Astrocyte (in vitro differentiated cells and primary cell): ENCODE measurements around the gene ARID5B.

Source experiments
- EZH2 ChIP-seq: IDR thresholded peaks from 2 replicates; pipeline ENCODE4 v1.6.1; 2012; ENCODE audit warnings: mild to moderate bottlenecking, low read length, inconsistent platforms; ENCODE audit not compliant: insufficient read depth
- TF ChIP-seq, protein P1 (sequence below): IDR thresholded peaks from 2 replicates; pipeline ENCODE4 v1.5.1; 2011; ENCODE audit warnings: low read depth, mild to moderate bottlenecking, inconsistent platforms, low read length, moderate library complexity; ENCODE audit not compliant: insufficient read depth

DNA sequence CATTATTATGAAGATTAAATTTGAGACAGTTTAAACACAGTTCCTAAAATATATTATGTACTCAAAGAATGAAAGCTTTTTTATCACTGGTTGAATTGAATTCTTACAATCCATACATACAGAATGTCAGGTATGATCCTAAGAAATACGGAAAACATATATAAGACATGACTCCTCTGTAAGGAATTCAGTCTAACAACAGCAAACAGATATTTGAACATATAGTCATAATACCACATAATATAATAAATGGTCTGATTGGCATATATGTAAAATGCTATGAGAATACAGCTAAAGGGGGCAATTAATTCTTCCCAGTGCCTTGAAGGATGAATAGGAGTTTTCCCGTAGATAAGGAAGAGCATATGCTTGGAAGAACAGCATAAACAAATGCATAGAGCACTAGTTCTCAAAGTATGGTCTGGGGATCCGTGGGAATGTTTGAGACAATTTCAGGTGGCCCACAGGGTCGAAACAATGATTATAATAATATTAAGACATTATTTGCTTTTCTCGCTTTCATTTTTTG is 10.6 kb upstream of the ARID5B start:
- TF ChIP-seq, protein P1, sequence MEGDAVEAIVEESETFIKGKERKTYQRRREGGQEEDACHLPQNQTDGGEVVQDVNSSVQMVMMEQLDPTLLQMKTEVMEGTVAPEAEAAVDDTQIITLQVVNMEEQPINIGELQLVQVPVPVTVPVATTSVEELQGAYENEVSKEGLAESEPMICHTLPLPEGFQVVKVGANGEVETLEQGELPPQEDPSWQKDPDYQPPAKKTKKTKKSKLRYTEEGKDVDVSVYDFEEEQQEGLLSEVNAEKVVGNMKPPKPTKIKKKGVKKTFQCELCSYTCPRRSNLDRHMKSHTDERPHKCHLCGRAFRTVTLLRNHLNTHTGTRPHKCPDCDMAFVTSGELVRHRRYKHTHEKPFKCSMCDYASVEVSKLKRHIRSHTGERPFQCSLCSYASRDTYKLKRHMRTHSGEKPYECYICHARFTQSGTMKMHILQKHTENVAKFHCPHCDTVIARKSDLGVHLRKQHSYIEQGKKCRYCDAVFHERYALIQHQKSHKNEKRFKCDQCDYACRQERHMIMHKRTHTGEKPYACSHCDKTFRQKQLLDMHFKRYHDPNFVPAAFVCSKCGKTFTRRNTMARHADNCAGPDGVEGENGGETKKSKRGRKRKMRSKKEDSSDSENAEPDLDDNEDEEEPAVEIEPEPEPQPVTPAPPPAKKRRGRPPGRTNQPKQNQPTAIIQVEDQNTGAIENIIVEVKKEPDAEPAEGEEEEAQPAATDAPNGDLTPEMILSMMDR = no peak
- no peak for TF ChIP-seq EZH2
